NOMO-1 (cell line): ENCODE data around the gene TNPO2.
"Not testable (repeated sequence)": the region's sequence is repeated elsewhere in the genome, so short reads cannot be mapped to it uniquely, and the experiment has no call there.

Experiments used
- DNase-seq, 2 experiments: peaks; one replicate each; lab custom pipeline; 2025; ENCODE audit not compliant: unreplicated experiment in 2 of 2; lab: John Stamatoyannopoulos, UW

Gene TNPO2

GRCh38 chr19:12737835-12738351, 14.2 kb upstream of the TNPO2 start:
- DNase-seq, result no peak

GRCh38 chr19:12736995-12737834, 13.5 kb upstream of the TNPO2 start, which contains the start of gene GET3:
Gene GET3 (plus strand): TSS chr19:12737497. CDS start chr19:12737506, 9 bp downstream.
- DNase-seq, result peak; percentile 96 to 98

GRCh38 chr19:12733369-12734214, 9.9 kb upstream of the TNPO2 start:
- DNase-seq, result peak; percentile 50 to 52

- DNase-seq, result no peak
Observed at GRCh38 chr19:12731337-12731736, 7.6 kb upstream of the TNPO2 start.

GRCh38 chr19:12730064-12730463, 6.3 kb upstream of the TNPO2 start:
- no peak for DNase-seq

- DNase-seq, result no peak
Observed at GRCh38 chr19:12727745-12728433, 4.2 kb upstream of the TNPO2 start.

- no peak for DNase-seq
Observed at GRCh38 chr19:12726988-12727316, 3.2 kb upstream of the TNPO2 start.

GRCh38 chr19:12725612-12726011, 1.9 kb upstream of the TNPO2 start:
- not testable (repeated sequence) for DNase-seq

GRCh38 chr19:12723381-12723640, 421 bp downstream of the TNPO2 start:
- peak in 1 of 2 experiments; percentile 24 for DNase-seq

GRCh38 chr19:12722566-12723380, 959 bp downstream of the TNPO2 start:
- DNase-seq, result peak; percentile 91 to 96

GRCh38 chr19:12721656-12722565, 1.8 kb downstream of the TNPO2 start:
- DNase-seq, result peak; percentile 23 to 32

- DNase-seq, result peak in 1 of 2 experiments; percentile 2
Observed at GRCh38 chr19:12720851-12721655, 2.7 kb downstream of the TNPO2 start.

GRCh38 chr19:12720296-12720695, 3.4 kb downstream of the TNPO2 start:
- no peak for DNase-seq

- DNase-seq, result no peak
Observed at GRCh38 chr19:12715929-12716328, 7.8 kb downstream of the TNPO2 start.

GRCh38 chr19:12715102-12715501, 8.6 kb downstream of the TNPO2 start:
- no peak for DNase-seq

GRCh38 chr19:12713304-12713703, 10.4 kb downstream of the TNPO2 start:
- not testable (repeated sequence) for DNase-seq

GRCh38 chr19:12712077-12712476, 11.7 kb downstream of the TNPO2 start:
- DNase-seq, result not testable (repeated sequence)

- DNase-seq, result no peak
Observed at GRCh38 chr19:12711187-12711586, 12.5 kb downstream of the TNPO2 start.
